HG03175 (cell line): ENCODE results near the gene EGFLAM.
"Not testable (repeated sequence)": the region's sequence is repeated elsewhere in the genome, so short reads cannot be mapped to it uniquely, and the experiment has no call there.

Source experiments
- ATAC-seq: cut with Tn5 transposase; IDR thresholded peaks from one replicate; pipeline ENCODE4 v1.9.1; 2021; ENCODE audit warnings: mild to moderate bottlenecking, moderate library complexity; ENCODE audit not compliant: unreplicated experiment

EGFLAM gene

GRCh38 chr5:38413696-38414095, 155.3 kb downstream of the EGFLAM start:
- no peak for ATAC-seq

- no peak for ATAC-seq
Observed at GRCh38 chr5:38414348-38414747, 156.0 kb downstream of the EGFLAM start.

GRCh38 chr5:38415772-38416171, 157.4 kb downstream of the EGFLAM start:
- ATAC-seq = not testable (repeated sequence)

- no peak for ATAC-seq
Observed at GRCh38 chr5:38417658-38418017, 159.3 kb downstream of the EGFLAM start.

- no peak for ATAC-seq
Observed at GRCh38 chr5:38420246-38420645, 161.9 kb downstream of the EGFLAM start.

GRCh38 chr5:38420691-38421390, 162.5 kb downstream of the EGFLAM start:
- ATAC-seq = peak; percentile 71

GRCh38 chr5:38422622-38423021, 164.3 kb downstream of the EGFLAM start:
- ATAC-seq = no peak

GRCh38 chr5:38423276-38424147, 165.2 kb downstream of the EGFLAM start:
- ATAC-seq = no peak

- no peak for ATAC-seq
Observed at GRCh38 chr5:38424148-38425060, 166.0 kb downstream of the EGFLAM start.

GRCh38 chr5:38426490-38426889, 168.1 kb downstream of the EGFLAM start:
- no peak for ATAC-seq

GRCh38 chr5:38426986-38427950, 168.9 kb downstream of the EGFLAM start:
- ATAC-seq = no peak

- no peak for ATAC-seq
Observed at GRCh38 chr5:38431242-38431853, 173.0 kb downstream of the EGFLAM start.

- ATAC-seq = no peak
Observed at GRCh38 chr5:38433160-38433861, 175.0 kb downstream of the EGFLAM start.

- ATAC-seq = no peak
Observed at GRCh38 chr5:38434966-38435705, 176.8 kb downstream of the EGFLAM start.

GRCh38 chr5:38438757-38439156, 180.4 kb downstream of the EGFLAM start:
- no peak for ATAC-seq

GRCh38 chr5:38441453-38442246, 183.3 kb downstream of the EGFLAM start:
- ATAC-seq = peak; percentile 100

GRCh38 chr5:38442247-38442573, 183.9 kb downstream of the EGFLAM start:
- ATAC-seq = no peak

- no peak for ATAC-seq
Observed at GRCh38 chr5:38443390-38443789, 185.0 kb downstream of the EGFLAM start.
